ENCODE measurements around the gene CDKAL1.

DNA sequence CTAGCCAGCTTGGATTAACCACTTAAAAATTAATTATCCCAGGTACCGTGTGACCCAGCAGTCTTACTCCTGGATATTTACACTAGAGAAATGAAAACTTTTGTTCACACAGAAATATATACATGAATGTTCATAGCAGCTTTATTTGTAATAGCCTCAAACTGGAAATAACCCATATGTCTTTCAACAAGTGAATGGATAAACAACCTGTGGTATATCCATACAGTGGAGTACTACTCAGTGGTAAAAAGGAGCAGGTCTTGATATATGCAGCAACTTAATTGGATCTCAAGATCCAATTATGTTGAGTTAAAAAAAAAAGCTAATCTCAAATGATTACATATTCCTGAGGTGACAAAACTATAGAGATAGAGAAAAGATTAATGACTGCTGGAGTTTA, 381.4 kb downstream of the CDKAL1 start:
- TF ChIP-seq TCF4 (CRISPR knock-in tag; IDR thresholded peaks at IDR 0.05; ENCODE audit: borderline replicate concordance) (no peak), ARNTL (CRISPR knock-in tag; IDR thresholded peaks at IDR 0.05; ENCODE audit: borderline replicate concordance, low read depth) (no peak)
- TF ChIP-seq, protein P1, sequence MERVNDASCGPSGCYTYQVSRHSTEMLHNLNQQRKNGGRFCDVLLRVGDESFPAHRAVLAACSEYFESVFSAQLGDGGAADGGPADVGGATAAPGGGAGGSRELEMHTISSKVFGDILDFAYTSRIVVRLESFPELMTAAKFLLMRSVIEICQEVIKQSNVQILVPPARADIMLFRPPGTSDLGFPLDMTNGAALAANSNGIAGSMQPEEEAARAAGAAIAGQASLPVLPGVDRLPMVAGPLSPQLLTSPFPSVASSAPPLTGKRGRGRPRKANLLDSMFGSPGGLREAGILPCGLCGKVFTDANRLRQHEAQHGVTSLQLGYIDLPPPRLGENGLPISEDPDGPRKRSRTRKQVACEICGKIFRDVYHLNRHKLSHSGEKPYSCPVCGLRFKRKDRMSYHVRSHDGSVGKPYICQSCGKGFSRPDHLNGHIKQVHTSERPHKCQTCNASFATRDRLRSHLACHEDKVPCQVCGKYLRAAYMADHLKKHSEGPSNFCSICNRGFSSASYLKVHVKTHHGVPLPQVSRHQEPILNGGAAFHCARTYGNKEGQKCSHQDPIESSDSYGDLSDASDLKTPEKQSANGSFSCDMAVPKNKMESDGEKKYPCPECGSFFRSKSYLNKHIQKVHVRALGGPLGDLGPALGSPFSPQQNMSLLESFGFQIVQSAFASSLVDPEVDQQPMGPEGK (CRISPR knock-in tag; IDR thresholded peaks at IDR 0.05; ENCODE audit: borderline replicate concordance): no peak

All from SK-N-SH treated with all-trans-retinoic acid at 6 μM for 48 hours (cell line).